Tibial artery (tissue), 4 donors: ENCODE measurements around the gene FNBP1.

Experiments
- DNase-seq, 2 donors: peaks; one replicate each; pipeline ENCODE4 v3.0.0-alpha.2; 2019
- H3K27ac ChIP-seq, 2 donors: fragments of 200-600 bp; sonication (generic) in 1 of 2; 1 replicate in 1 of 2; 2 replicates in 1 of 2; pipeline ENCODE4 v1.5.1; 2018 to 2019; ENCODE audit warnings: mild to moderate bottlenecking in 1 of 2
- H3K27me3 ChIP-seq, 2 donors: fragments of 200-600 bp; sonication (generic) in 1 of 2; one replicate each; pipeline versions ENCODE4 v1.5.1 to v1.6.0; 2016 to 2019
- H3K36me3 ChIP-seq, 3 donors: fragments of 200-600 bp; sonication (generic) in 2 of 3; one replicate each; pipeline ENCODE4 v1.5.1; 2016 to 2019; ENCODE audit warnings: mild to moderate bottlenecking in 2 of 3
- H3K4me1 ChIP-seq, 4 donors: fragments of 200-600 bp; sonication (generic) in 2 of 4; 1 replicate in 3 of 4; 2 replicates in 1 of 4; pipeline ENCODE4 v1.5.1; 2016 to 2019
- H3K4me3 ChIP-seq, 2 donors: fragments of 200-600 bp; sonication (generic) in 1 of 2; 1 replicate in 1 of 2; 2 replicates in 1 of 2; pipeline ENCODE4 v1.5.1; 2018 to 2019; ENCODE audit warnings: mild to moderate bottlenecking in 2 of 2
- H3K9me3 ChIP-seq, 3 donors: fragments of 200-600 bp; sonication (generic) in 1 of 3; one replicate each; pipeline ENCODE4 v1.5.1; 2016 to 2019
- intact Hi-C: fragments of 100-400 bp; cut with DNase I; formaldehyde crosslinking; loops from one replicate; pipeline ENCODE4 v1.15.0; 2023; ENCODE audit warnings: low total_unique reads
- TF ChIP-seq, protein P1 (sequence below), 2 experiments: fragments of 200-600 bp in 1 of 2; fragments of 450-650 bp in 1 of 2; IDR thresholded peaks; one replicate each; pipeline ENCODE4 v1.5.1; 2017 to 2019; ENCODE audit warnings: antibody characterized with exemption in 2 of 2, mild to moderate bottlenecking in 1 of 2, moderate library complexity in 1 of 2

Gene FNBP1

DNA sequence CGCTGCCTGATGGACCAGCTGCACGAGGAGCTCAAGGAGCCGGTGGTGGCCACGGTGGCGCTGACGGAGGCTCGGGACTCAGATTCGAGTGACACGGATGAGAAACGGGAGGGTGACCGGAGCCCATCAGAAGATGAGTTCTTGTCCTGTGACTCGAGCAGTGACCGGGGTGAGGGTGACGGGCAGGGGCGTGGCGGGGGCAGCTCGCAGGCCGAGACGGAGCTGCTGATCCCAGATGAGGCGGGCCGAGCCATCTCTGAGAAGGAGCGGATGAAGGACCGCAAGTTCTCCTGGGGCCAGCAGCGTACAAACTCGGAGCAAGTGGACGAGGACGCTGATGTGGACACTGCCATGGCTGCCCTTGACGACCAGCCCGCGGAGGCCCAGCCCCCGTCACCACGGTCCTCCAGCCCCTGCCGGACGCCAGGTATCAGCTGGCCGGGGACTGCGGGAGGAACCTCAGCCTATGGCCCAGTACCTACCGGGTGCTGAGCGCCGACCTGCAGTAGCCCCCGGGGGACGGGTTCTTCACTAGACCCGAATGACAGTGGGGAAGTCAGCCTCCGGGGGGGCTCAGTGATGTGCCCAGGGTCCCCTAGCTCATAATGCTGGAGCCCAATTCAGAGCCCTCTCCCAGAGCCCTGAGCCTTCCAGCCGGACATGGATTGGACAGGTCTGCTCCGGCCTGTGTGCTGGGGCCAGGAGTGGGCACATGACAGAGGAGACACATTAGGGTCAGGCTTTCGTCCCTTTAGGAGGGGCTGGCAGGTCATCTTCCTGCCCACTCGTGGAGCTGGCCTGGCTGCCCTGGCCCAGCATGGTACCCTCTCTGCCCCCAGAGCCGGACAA lies 174.7 kb downstream of the FNBP1 start:
- TF ChIP-seq, protein P1, sequence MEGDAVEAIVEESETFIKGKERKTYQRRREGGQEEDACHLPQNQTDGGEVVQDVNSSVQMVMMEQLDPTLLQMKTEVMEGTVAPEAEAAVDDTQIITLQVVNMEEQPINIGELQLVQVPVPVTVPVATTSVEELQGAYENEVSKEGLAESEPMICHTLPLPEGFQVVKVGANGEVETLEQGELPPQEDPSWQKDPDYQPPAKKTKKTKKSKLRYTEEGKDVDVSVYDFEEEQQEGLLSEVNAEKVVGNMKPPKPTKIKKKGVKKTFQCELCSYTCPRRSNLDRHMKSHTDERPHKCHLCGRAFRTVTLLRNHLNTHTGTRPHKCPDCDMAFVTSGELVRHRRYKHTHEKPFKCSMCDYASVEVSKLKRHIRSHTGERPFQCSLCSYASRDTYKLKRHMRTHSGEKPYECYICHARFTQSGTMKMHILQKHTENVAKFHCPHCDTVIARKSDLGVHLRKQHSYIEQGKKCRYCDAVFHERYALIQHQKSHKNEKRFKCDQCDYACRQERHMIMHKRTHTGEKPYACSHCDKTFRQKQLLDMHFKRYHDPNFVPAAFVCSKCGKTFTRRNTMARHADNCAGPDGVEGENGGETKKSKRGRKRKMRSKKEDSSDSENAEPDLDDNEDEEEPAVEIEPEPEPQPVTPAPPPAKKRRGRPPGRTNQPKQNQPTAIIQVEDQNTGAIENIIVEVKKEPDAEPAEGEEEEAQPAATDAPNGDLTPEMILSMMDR (IDR thresholded peaks at IDR 0.05): no peak
- H3K4me3 ChIP-seq: no peak overlapping the region
- no peaks in the 10 kb centered on the region for H3K27me3 ChIP-seq
- peaks cover 11 to 81% (median 55%) of the 10 kb centered on the region in 3 donors for H3K36me3 ChIP-seq
- H3K4me1 ChIP-seq: no peaks in the 10 kb centered on the region
- no peak for DNase-seq
- no peaks in the 10 kb centered on the region for H3K9me3 ChIP-seq
- H3K27ac ChIP-seq: no peak overlapping the region
- intact Hi-C loops: no loop called here

DNA sequence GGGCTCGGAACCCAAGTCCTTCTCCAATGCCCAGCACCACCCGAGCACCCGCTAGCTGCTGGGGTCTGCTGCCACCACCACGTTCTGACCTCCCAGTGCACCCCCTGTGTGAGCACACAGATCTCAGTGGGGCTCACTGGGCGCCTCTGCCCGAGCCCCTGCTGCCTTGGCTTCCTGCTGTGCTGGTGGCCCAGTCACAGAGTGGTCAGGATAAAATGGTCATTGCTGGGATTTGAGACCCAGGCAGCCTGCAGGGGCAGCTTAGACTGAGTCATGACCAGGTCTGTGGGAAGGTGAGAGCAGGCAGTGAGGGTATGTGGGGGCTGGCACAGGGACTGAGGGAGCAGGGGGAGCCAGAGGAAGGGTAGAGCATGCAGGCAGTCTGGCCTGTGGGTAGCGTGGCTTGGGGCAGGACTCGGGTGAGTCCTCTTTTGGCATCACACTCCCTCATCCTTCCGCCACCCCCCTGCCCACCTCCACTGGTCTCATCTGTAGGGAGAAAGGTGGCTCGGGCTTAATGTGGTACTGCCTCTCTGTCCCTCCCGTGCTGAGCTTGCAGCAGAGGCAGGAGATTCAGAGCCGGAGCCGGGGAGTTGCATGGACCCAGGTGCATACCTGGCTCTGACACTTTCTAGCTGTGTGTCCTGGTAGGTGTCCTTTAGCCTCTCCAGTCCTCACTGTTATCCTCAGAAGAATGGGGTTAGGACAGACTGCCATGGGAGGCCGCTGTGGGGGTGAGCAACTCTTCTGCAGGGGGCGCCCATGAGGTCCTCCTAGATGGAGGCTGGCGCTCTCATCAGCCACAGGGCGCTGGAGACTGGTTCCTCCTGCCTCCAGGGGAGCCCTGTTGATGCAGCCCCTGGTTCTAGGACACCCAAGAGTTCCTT lies 175.6 kb downstream of the FNBP1 start:
- peaks cover 17 to 90% (median 60%) of the 10 kb centered on the region in 3 donors for H3K36me3 ChIP-seq
- H3K9me3 ChIP-seq: no peaks in the 10 kb centered on the region
- H3K4me1 ChIP-seq: no peaks in the 10 kb centered on the region
- intact Hi-C loops: no loop called here
- TF ChIP-seq, protein P1 (IDR thresholded peaks at IDR 0.05): no peak
- no peak for DNase-seq
- H3K4me3 ChIP-seq: no peak overlapping the region
- no peaks in the 10 kb centered on the region for H3K27me3 ChIP-seq
- H3K27ac ChIP-seq: no peak overlapping the region

DNA sequence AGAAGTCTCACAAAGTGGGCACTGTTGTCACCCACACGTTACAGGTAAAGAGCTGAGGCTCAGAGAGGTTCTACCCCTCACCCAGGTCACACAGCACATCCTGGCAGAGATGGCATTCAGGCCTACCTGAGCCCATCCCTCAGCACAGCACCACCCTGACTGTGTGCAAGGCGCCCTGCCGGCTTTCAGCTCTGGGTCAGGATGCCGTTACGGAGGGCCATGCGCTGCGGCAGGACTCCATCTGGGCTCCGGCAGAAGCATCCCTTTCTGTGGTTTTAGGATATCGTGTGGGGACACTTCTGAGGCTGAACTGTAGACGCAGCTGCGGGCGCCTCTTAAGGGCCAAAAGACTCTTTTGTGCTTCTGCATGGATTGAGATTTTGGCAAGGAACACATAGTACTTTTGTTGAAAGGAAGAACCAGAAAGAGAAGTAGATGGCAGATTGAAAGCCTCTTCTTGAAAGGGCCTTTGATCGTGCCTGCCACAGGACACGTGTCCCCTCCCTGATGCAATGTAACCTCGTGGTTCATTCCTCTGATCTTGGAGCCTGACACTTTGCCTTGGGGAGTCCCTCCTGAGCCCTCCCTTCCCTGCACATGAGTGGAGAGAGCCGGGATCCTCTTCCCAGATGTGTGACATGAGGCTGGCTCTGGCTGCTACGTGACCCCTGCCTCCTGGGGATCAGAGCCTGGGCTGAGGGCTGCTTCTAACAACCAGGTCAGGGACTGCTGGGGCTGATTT lies 176.4 kb downstream of the FNBP1 start:
- intact Hi-C loops: no loop called here
- Histone ChIP-seq H3K9me3 (no peaks in the 10 kb centered on the region), H3K27ac (no peak overlapping the region), H3K36me3 (peaks cover 25 to 98% (median 67%) of the 10 kb centered on the region in 3 donors), H3K27me3 (no peaks in the 10 kb centered on the region), H3K4me1 (no peaks in the 10 kb centered on the region), H3K4me3 (no peak overlapping the region)
- DNase-seq: no peak
- TF ChIP-seq, protein P1 (IDR thresholded peaks at IDR 0.05): no peak

- intact Hi-C loops: no loop called here
- H3K36me3 ChIP-seq: peaks cover 33 to 98% (median 74%) of the 10 kb centered on the region in 3 donors
- no peak overlapping the region for H3K27ac ChIP-seq
Measured at GRCh38 chr9:129865668-129866320, 177.2 kb downstream of the FNBP1 start.

More at GRCh38 chr9:129865668-129866320, 177.2 kb downstream of the FNBP1 start:
- no peak for DNase-seq
- TF ChIP-seq, protein P1 (IDR thresholded peaks at IDR 0.05): no peak
- no peaks in the 10 kb centered on the region for H3K4me1 ChIP-seq
- no peak overlapping the region for H3K4me3 ChIP-seq
- H3K9me3 ChIP-seq: no peaks in the 10 kb centered on the region
- H3K27me3 ChIP-seq: no peaks in the 10 kb centered on the region
